Measurements from ENCODE around the gene ATP5PO.
A peak's percentile ranks its signal among the peaks of the same experiment; 100 is the strongest.
"Not testable (repeated sequence)": the region's sequence is repeated elsewhere in the genome, so short reads cannot be mapped to it uniquely, and the experiment has no call there.

ATP5PO gene

DNA sequence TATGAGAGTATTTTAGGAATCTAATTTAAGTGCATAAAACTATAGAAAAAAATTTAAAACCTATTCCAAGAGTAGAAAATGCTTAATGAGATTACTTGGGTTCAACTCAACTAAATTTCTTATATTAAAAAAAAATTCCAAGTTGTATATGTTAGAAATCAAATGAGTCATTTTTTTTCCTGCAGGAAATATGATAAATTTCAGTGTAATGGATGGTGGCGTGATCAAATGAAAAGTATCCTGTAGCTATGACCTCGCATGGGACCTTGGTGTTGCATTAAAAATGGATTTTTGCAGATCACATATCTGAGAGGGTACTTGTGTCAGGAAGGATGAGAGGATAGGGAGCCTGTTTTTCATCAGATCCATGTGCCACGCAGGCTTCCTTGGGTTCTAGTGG, 17.9 kb downstream of the ATP5PO start:
- DNase-seq, result no peak

DNA sequence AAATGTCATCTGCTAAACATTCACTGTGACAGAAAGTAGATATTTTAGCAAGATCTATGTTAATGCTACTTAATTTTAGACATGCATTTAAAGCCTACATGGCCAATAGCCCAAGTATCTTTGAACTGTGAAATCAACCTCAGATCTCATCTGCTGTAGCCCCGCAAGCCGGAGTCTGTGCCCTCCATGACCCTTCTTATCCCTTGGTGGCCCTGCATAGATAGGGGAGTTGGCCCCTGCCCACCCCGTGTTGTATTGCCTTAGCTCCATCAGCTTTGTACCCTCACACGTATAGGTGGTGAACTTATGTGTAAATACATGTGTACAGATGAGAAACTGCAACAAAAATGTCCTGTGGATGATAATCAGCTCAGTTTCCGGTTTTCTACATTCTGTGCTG, 18.5 kb downstream of the ATP5PO start:
- DNase-seq, result no peak

DNA sequence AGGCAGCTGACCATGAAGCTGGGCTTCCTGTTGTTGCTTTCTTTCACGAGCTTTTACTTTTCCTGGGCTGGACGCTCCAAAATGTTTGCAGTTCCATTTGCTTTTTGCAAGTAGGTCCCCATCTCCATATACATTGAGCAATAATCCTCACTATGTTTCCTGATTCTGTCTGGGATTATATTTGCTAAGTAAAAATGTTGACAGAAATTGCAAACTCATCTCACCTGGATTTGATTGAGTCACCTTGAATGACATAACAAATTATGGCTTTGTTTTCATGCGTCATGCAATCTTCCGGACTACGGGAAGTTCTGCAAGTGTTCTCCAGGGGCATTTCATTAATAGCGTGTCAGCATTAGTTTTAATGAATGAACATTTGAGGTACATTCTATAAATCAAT, 18.9 kb downstream of the ATP5PO start:
- DNase-seq, result no peak

DNA sequence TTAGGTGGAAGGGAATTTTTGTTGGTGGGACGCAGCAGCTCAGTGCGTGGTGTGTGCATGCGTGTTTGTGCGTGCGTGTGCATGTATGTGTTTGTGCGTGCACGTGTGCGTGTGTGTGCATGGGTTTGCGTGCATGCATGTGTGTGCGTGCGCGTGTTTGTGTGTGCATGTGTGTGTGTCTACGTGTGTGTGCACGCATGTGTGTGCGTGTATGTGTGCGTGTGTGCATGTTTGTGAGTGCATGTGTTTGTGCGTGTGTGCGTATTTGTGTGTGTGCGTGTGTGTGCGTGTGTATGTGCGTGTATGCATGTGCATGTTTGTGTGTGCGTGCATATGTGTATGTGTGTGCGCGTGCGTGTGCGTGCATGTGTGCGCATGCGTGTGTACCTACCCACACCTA, 20.2 kb downstream of the ATP5PO start:
- no peak for DNase-seq

DNA sequence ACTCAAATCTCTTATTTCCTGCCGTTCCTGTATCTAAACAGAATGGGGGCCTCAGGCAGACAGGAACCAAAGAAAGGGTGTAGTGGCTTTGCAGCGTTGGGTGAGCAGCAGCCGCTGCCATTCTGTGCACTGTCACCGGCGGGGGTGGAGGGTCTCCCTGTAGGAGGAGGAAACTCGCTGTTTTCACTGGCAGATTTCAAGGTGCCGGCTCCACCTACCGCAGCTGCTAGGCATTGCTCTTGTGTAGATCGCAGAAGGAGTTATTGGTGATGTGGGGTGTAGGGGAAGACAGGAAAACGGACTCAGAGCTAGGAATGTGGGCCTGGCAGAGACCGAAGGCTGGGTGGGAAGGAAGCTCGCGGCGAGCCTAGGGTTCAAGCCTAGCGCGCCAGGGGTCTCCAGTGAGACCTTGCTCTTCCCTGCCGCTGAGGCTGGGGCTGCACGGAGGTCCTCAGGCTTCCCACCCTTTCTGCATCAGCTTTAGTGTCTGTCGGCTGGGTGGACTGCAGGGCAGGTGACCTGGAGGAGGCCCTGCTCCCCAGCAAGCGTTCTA, 20.8 kb downstream of the ATP5PO start:
- peak; percentile 91 for DNase-seq

DNA sequence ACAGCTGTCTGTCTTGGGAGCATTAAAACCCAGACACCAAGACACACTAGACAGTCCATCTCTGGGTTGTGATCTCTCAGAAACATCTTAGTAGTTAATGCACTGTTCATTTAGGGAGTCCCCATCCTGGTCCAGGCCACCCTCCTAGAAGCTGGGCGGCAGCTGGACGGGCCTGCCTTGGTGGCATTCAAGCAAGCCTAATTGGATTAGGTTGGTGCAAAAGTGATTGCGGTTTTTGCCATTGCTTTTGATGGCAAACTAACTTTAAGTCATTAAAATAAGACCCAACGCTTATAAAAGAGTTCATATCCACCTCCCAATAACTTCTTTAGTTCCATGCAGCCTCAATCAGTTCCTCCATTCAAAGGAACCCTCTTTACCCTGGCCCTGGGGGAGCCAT, 21.7 kb downstream of the ATP5PO start:
- no peak for DNase-seq

DNA sequence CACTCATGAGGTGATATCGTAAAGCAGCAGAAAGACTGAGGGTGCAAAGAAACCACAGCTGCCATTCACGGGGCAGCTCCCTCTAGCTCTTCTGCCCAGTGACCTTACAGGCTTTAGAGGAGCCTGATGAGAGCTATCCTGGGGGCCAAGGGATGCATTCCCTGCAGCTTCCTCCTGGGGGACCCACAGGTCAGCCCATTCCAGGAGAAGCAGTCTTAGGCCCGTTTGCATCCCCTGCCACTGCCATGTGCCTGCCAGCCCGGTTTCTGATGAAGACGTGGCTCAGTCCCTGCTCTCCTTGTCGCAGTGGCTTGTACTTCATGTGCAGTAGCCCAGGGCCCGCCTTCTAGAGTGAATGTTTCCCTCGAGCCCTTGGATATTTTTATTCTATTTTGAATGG, 22.8 kb downstream of the ATP5PO start:
- no peak for DNase-seq

DNA sequence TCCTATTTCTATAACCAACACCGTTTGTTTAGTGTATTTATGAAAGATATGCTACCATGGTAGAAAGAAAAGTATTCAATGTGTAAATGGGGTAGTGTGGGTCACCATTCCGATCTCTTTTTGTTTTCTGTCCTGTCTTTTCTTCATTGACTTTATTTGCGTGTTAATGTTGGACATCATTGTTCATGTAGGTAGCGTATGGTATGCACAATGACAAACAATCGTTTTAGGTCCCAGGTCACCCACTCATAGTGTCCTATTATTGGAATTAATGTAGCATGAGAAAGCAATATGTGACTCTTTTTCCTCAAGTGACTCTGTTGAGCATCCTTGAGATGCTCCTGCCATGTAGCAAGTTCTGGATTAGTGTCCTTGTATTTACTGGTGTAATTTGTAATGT, 25.4 kb downstream of the ATP5PO start:
- no peak for DNase-seq

DNA sequence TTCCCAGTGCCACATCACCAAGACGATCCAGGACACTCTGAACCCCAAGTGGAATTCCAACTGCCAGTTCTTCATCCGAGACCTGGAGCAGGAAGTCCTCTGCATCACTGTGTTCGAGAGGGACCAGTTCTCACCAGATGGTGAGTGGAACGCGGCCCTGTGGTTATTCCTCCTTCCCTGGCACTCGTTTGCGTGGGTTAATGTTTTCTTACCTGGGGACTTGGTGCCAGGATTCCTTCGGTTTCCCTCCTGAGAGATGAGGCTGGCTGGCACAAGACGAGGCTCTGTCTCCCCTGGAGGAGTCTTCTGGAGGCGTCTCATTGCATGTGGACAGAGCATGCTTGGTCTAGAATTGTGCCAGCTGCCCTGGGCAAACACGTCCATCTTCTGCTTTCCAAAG, 29.3 kb downstream of the ATP5PO start:
- no peak for DNase-seq

DNA sequence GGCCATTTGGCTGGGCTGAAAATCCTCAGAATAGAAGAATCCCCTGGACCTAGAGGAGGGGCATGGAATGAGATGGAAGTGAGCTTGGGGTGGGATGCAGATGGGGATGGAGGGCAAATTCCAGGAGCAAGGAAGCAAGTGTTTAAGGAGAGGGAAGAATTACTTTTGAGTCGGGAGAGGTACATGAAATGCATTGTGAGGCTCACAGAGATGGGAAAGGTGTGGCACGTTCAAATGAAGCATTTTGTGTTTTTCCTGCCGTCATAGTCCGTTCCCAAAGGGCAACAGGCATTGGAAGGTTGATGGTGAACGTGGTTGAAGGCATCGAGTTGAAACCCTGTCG, 30.5 kb downstream of the ATP5PO start:
- no peak for DNase-seq

DNA sequence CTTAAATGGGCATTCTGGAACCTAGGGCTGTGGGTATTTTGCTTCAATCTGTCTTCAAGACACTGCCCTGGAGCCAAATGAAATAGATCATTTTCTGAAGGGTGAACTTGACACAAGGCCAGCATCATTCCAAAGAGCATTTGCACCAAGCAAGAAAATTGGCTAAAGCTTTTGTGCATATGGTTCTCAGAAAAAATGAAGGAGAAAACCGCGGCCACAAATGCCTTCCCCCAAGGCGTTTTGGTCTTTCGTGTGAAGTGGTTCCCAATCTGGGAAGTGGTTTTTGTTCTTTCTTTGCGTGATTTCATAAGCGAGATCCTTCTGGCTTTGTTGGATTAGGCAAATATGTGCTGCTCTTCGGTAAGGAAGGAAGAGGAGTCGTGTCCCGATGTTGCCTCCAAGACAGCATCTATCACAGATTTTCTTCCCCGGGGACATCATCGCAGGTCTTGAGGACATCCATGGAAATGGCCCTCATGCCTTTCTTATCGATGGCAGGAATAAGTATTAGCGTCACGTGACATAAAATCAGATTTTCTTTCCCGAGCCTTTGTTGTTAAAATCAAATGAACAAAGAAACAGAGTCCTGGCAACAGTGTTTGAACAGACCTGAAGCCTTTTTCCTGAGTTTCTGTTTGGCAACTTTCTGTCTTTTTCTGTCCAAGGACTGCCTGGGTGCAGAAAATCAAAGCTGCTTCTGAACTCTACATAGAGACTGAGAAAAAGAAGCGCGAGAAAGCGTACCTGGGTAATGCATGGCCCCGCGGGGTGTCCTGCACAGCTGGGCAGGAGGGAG, 31.0 kb downstream of the ATP5PO start:
- no peak for DNase-seq

DNA sequence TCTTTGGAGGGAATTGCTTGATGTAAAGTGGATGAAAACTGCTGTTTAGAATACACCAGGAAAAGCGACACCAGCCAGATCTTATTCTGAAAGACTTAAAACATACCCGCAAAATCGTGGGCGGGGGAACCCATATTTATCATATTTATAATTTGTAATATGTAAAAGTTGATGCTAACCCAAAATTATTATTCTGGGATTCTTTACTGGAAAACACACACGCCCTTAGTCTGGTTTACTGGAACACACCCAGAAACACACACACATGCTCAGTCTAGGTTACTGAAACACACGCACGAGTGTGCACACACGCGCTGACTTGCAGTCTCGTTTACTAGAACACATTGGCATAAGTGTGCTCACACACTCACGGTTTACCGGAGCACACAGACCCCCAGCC, 32.5 kb downstream of the ATP5PO start:
- no peak for DNase-seq

DNA sequence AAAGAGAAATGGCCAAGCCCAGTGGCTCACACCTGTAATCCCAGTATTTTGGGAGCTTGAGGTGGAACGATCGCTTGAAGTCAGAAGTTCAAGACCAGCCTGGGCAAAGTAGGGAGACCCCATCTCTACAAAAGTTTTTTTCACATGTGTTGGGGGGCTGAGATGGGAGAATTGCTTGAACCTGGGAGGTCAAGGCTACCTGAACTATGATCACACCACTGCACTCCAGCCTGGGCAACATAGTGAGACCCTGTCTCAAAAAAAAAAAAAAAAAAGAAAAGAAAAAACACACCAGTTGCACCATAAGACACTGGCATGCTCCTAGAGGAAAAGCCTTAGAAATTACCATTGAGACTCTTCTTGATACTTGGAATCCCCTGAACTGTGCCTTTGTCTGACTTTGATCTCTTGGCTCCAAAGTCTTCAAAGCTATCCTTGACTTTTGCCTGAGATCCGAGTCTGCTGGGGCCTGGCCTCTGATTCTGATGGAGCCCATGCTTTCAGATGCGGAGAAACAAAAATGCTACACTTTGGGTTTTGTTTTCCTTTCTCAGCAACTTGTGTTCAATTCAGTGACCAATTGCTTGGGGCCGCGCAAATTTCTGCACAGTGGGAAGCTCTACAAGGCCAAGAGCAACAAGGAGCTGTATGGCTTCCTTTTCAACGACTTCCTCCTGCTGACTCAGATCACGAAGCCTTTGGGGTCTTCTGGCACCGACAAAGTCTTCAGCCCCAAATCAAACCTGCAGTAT, 33.7 kb downstream of the ATP5PO start:
- no peak for DNase-seq

DNA sequence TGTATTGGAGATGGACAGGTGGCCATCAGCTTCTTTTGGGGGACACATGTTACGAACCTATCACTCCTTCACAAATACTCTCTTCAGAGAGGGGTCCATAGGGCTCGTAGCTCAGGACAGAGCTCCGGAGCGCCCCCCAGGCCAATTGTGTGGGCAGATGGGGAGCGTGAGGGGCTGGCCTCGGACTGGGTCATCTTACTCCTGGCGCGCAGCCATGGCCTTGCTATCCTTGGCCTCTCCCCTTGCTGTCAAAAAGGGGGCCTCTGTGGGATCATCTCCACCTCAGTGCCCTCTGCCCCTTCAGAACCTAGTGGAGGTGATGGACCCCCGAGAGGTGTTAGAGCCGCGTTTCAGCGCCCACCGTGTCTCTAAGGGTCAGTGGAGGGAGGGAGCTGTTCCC, 35.0 kb downstream of the ATP5PO start:
- DNase-seq, result no peak

DNA sequence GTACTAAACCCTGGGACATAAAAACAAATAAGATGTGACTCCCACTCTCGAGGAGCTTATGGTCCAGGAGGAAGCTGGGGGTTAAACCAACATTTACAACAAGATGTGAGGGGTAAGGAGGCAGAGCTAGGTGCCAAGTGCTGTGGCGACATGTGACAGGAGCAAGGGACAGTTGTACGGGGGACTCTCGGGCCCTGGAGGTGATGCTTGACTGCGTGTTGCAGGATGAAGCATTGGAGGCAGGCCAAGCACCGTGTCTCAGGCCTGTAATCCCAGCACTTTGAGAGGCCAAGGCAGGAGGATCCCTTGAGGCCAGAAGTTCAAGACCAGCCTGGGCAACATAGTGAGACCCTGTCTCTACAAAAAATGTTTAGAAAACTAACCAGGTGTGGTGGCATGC, 36.8 kb downstream of the ATP5PO start:
- DNase-seq, result no peak

DNA sequence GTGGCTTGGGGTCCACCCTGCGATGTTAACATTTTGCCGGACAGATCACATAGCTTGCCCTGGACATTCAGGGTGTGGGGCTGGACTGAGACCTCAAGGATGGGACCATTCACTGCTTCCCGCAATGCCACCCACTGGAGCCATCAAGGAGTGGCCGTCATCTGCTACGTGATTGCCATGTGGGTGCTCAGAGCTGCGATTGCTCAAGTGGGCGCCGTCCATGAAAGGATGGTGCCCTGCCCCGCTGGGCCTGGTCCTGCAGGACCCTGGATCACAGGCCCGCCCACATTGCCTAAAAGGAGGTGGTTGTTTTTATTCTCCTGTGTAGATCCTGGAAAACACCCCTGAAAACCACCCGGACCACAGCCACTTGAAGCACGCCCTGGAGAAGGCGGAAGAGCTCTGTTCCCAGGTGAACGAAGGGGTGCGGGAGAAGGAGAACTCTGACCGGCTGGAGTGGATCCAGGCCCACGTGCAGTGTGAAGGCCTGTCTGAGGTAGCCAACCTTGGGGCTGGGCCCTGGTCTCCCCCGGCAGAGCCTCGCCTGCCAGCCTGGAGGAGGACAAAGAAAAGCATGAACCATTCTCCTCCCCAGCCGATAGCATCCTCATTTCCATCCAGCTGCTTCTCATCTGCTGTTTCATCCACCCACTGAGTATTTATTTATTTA, 40.4 kb downstream of the ATP5PO start:
- DNase-seq, result no peak

DNA sequence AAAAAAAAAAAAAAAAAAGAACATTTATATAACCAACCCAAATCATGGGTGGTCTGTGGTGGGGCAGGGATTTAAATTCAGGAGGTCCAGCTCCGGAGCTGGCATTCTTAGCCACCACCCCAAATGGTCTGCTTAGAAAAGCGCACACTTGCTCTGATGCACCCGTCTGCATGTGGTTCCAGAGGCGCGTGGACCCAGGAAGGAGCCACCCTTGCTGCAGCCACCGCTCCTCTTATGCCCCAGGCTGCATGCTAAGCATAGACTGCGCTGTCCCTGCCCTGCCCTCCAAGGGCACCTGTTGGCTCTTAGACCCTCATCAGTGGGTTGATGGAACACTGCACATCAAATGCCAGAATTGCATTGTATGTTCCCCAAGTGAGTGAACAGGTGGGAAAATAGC, 41.4 kb downstream of the ATP5PO start:
- DNase-seq, result no peak

DNA sequence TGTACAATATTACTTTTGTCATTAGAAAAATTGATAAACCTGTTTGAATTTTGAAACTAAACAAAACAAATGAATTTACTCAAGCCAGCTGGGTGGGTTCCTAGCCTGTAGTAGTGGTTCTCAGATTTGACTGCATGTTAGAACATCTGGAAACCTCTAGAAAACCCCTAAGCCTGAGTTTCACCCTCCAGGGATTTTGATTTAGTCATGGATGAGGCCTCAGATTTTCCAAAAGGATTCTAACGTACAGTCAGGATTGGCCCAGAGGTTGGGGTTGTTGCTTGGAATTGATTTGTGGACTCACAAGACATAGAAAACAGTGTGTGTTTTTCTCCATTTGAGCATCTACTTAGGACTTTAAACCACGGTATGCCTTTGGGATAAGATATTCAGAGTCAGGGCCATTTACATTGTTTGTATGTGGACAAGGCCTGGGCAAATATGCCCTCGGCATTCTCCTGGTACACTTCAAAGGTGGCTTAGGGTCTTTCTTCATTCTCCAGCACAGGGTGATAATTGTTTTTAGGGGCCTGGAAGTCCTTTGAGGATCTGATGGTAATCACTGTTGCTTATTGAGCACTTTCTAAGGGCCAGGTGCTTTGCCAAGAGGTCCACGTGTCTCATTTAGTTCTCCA, 42.6 kb downstream of the ATP5PO start:
- DNase-seq, result no peak

DNA sequence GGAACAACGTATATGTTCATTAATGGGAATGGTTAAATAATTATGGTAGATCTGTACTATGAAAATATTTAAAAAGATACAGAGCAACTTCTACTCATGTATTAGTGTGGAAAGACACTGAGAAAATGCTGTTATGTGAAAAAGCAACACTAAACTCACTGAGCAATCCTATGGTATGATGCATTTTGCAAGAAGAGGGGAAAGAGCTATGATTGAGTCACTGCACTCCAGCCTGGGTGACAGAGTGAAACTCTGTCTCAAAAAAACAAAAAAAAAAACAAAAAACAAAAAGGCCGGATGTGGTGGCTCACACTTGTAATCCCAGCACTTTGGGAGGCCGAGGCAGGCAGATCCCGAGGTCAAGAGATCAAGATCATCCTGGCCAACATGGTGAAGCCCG, 44.4 kb downstream of the ATP5PO start:
- no peak for DNase-seq

DNA sequence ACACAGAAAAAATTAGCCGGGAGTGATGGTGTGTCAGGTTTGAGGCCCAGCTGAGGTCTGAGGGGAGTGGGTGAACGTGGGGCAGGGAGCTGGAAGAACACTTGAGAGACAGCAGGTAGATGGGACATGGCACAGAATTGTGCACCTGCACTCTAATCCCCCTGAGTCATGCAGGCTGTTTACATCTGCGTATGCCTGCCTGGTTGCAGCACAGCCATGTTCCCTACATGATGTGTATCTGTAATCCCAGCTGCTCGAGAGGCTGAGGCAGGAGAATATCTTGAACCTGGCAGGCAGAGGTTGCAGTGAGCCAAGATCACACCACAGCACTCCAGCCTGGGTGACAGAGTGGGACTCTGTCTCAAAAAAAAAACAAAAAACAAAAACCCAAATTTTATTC, 44.8 kb downstream of the ATP5PO start:
- DNase-seq, result no peak

DNA sequence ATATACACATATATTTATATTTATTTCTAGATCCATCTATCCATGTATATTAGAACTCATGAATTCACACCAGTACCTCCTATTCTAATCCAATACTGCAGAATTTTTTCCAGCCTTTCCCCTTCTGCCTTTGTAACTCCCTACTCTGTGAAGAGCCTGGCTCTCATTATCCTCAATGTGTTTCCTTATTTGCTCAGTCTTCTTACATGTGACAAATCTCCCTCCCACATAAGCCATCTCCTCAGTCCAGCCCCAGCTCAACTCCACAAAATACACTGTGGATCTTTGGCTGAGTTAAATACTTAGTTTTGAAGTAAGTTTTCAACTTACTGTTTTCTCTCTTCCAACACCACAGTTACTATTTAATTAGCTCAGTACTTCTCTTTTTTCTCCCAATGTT, 45.7 kb downstream of the ATP5PO start:
- no peak for DNase-seq

DNA sequence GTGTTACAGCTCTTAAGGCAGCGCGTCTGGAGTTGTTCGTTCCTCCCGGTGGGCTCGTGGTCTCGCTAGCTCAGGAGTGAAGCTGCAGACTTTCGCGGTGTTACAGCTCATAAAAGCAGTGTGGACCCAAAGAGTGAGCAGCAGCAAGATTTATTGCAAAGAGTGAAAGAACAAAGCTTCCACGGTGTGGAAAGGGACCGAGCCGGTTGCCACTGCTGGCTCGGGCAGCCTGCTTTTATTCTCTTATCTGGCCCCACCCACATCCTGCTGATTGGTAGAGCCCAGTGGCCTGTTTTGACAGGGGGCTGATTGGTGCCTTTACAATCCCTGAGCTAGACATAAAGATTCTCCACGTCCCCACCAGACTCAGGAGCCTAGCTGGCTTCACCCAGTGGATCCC, 47.7 kb downstream of the ATP5PO start:
- not testable (repeated sequence) for DNase-seq

DNA sequence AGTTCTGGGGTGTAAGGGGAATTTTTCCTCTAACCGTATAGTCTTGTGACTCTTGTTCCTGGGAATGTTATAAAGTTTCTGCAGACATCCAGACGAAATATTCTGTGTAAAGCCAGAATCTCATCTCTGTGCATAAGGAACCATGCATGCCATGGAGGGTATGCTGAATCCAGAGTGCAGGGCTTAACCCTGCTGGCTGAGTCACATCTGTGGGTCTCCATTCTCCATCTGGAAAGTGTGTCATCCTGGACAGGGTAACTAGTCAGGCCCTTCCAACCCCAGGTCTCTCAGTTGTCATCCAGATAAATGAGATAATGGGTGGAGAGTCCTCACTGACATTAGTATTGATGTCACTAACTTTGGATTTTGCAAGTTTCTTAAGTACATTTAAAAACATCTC, 48.8 kb downstream of the ATP5PO start:
- no peak for DNase-seq

Data from hematopoietic multipotent progenitor cell treated with erythropoietin and hydrocortisone succinate and interleukin-3 and kit ligand, for 6 days (in vitro differentiated cells).